GM23338 (cell line): ENCODE results near the gene LPP.

Experiments used
- CREB1 ChIP-seq: fragments of 250-450 bp; sonication (Bioruptor Pico); IDR thresholded peaks from 2 replicates; pipeline ENCODE4 v1.5.0; 2020; ENCODE audit warnings: low read depth, mild to moderate bottlenecking, moderate library complexity
- EZH2 ChIP-seq: fragments of 200-600 bp; sonication (generic); IDR thresholded peaks from one replicate; pipeline ENCODE4 v1.8.0; 2017; ENCODE audit warnings: antibody characterized with exemption, mild to moderate bottlenecking, low read depth; ENCODE audit not compliant: unreplicated experiment
- EZH2phosphoT487 ChIP-seq: fragments of 200-600 bp; sonication (generic); IDR thresholded peaks from one replicate; pipeline ENCODE4 v1.8.1; 2018; ENCODE audit warnings: antibody characterized with exemption; ENCODE audit not compliant: unreplicated experiment
- JUNB ChIP-seq: IDR thresholded peaks from one replicate; pipeline ENCODE4 v1.6.1; 2016; ENCODE audit warnings: antibody characterized with exemption; ENCODE audit not compliant: unreplicated experiment
- POLR2AphosphoS5 ChIP-seq: IDR thresholded peaks from 2 replicates; pipeline ENCODE4 v1.6.1; 2016; ENCODE audit warnings: antibody characterized with exemption, low read depth
- STAT1 ChIP-seq: IDR thresholded peaks from one replicate; pipeline ENCODE4 v1.6.1; 2016; ENCODE audit warnings: antibody characterized with exemption; ENCODE audit not compliant: unreplicated experiment
- ZNF114 ChIP-seq: fragments of 250-450 bp; sonication (Bioruptor Pico); IDR thresholded peaks from 2 replicates; pipeline ENCODE4 v1.5.0; 2020; ENCODE audit warnings: mild to moderate bottlenecking, moderate library complexity
- ZNF331 ChIP-seq: fragments of 250-450 bp; sonication (Bioruptor Pico); IDR thresholded peaks from 2 replicates; pipeline ENCODE4 v1.5.0; 2020; ENCODE audit warnings: low read depth, mild to moderate bottlenecking, moderate library complexity
- TF ChIP-seq, protein P1 (sequence below), 2 experiments: fragments of 200-600 bp in 1 of 2; sonication (generic) in 1 of 2; conservative IDR thresholded peaks; 2 replicates each; pipeline versions ENCODE4 v1.5.1 to v1.6.1; 2016 to 2017; ENCODE audit warnings: antibody characterized with exemption in 2 of 2, low read depth in 2 of 2, mild to moderate bottlenecking in 2 of 2, moderate library complexity in 1 of 2
- TF ChIP-seq, protein P2 (sequence below): IDR thresholded peaks from one replicate; pipeline ENCODE4 v1.6.1; 2018; ENCODE audit warnings: antibody characterized with exemption; ENCODE audit not compliant: unreplicated experiment

DNA sequence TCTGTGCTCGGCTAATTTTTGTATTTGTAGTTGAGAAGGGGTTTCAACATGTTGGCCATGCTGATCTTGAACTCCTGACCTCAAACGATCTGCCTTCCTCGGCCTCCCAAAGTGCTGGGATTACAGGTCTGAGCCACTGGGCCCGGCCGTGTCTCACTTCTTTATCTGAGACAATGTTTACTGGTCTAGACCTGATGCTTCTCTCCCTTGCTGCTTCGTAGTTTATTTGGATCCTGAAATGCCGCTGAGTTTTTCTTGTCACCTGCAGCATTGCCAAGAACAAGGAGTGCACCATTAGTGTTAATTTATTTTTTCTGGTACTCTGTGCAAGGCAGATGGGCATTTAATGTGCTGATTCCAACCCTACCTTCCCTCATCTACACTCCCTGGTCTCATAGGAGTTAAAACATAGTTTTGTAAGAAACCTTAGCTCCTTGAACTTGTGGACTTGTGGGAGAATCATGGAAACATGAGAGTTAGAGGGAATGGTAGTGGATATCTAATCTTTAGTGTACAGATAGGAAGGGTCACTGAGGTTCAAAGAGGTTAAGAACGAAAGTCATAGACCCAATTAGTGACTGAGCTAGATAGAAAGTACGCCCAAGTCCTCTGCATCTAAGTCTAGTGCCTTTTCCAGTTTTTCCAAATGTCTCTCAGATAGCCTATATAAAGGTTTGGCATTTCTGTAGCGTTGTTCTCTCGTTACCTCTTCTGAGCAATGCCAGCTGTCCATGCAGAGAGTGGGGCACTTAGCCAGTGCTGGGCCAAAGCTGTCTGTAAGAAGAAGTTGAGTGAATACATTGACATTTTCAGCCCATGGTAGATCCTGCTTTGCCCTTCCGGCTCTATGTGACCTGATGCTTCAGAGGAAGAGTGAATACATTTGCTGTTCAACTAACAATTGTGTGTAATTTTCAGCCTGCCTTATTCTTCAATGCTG lies 244.1 kb downstream of the LPP start:
- no peak for TF ChIP-seq STAT1
- TF ChIP-seq, protein P1, sequence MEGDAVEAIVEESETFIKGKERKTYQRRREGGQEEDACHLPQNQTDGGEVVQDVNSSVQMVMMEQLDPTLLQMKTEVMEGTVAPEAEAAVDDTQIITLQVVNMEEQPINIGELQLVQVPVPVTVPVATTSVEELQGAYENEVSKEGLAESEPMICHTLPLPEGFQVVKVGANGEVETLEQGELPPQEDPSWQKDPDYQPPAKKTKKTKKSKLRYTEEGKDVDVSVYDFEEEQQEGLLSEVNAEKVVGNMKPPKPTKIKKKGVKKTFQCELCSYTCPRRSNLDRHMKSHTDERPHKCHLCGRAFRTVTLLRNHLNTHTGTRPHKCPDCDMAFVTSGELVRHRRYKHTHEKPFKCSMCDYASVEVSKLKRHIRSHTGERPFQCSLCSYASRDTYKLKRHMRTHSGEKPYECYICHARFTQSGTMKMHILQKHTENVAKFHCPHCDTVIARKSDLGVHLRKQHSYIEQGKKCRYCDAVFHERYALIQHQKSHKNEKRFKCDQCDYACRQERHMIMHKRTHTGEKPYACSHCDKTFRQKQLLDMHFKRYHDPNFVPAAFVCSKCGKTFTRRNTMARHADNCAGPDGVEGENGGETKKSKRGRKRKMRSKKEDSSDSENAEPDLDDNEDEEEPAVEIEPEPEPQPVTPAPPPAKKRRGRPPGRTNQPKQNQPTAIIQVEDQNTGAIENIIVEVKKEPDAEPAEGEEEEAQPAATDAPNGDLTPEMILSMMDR (conservative IDR thresholded peaks at IDR 0.05; ENCODE audit: low read depth in 2 of 2): no peak
- TF ChIP-seq EZH2: no peak
- no peak for TF ChIP-seq POLR2AphosphoS5
- TF ChIP-seq JUNB: no peak
- no peak for TF ChIP-seq EZH2phosphoT487
- TF ChIP-seq ZNF331 (CRISPR knock-in tag): no peak
- TF ChIP-seq ZNF114: no peak
- no peak for TF ChIP-seq CREB1
- TF ChIP-seq, protein P2, sequence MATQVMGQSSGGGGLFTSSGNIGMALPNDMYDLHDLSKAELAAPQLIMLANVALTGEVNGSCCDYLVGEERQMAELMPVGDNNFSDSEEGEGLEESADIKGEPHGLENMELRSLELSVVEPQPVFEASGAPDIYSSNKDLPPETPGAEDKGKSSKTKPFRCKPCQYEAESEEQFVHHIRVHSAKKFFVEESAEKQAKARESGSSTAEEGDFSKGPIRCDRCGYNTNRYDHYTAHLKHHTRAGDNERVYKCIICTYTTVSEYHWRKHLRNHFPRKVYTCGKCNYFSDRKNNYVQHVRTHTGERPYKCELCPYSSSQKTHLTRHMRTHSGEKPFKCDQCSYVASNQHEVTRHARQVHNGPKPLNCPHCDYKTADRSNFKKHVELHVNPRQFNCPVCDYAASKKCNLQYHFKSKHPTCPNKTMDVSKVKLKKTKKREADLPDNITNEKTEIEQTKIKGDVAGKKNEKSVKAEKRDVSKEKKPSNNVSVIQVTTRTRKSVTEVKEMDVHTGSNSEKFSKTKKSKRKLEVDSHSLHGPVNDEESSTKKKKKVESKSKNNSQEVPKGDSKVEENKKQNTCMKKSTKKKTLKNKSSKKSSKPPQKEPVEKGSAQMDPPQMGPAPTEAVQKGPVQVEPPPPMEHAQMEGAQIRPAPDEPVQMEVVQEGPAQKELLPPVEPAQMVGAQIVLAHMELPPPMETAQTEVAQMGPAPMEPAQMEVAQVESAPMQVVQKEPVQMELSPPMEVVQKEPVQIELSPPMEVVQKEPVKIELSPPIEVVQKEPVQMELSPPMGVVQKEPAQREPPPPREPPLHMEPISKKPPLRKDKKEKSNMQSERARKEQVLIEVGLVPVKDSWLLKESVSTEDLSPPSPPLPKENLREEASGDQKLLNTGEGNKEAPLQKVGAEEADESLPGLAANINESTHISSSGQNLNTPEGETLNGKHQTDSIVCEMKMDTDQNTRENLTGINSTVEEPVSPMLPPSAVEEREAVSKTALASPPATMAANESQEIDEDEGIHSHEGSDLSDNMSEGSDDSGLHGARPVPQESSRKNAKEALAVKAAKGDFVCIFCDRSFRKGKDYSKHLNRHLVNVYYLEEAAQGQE: no peak
